Measurements from ENCODE around the gene MUC15.
"Not testable (repeated sequence)": the region's sequence is repeated elsewhere in the genome, so short reads cannot be mapped to it uniquely, and the experiment has no call there.

Gene MUC15, protein sequence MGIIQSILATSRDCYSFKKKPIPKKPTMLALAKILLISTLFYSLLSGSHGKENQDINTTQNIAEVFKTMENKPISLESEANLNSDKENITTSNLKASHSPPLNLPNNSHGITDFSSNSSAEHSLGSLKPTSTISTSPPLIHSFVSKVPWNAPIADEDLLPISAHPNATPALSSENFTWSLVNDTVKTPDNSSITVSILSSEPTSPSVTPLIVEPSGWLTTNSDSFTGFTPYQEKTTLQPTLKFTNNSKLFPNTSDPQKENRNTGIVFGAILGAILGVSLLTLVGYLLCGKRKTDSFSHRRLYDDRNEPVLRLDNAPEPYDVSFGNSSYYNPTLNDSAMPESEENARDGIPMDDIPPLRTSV

DNA sequence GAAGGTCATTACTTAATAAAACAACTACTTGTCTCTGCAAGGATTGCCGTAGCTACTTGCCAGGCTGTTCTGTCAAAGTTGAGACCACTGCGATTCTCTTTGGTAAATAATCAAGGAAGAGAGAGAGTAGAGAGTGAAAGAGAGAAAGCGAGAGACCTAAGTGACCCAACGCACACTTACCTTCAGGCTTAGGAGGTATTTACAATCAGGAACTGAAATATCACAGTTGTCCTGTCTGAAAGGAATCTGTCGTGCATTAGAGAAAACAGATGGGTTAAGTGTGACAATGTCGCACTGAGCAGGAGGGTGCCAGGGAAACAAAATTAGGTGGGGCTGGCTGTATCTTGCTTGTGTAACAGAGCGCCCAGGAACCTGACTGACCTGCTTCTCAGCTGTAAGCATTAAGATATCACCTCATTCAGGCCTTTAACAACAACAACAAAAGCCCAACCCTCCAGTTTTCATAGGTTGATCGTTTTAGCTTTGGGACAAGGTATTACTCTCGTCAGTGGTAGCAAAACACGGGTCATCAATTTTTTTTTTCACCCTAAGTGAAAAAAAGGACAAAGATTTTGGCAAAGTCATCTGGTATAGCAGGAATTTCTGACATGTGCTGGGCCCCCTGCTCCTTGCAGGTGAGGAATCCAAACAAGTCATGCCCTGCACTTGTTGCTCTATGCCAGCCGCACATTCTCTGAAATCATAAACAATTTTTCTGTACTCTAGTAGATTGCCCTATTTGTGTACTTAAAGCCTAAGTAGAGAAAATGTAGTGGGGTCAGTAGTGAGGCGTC lies at the start of gene MUC15:
TSS of gene MUC15 (minus strand) at position 403 of the 794 bp plus-strand sequence. CDS start 5,169 bp downstream, outside the sequence.
- DNase-seq = no peak

DNA sequence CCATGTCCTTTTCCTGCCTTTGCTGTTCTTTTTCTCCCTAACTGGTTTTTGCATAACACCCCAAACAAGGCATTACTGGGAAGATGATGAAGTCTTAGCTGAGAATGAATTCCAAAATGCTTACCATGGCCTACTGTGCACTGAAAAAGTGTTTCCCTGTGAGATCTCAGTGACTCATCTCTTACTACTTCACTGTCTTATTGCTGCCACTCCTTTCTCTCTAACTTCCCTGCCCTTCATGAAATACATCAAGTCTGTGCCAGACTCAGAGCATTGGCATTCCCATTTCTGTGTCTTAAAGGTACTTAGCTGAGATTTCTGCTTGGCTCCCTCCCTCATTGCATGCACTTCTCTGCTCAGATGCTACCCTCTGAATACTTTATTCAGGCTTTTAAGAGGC lies 49.1 kb upstream of the MUC15 start:
- no peak for DNase-seq

DNA sequence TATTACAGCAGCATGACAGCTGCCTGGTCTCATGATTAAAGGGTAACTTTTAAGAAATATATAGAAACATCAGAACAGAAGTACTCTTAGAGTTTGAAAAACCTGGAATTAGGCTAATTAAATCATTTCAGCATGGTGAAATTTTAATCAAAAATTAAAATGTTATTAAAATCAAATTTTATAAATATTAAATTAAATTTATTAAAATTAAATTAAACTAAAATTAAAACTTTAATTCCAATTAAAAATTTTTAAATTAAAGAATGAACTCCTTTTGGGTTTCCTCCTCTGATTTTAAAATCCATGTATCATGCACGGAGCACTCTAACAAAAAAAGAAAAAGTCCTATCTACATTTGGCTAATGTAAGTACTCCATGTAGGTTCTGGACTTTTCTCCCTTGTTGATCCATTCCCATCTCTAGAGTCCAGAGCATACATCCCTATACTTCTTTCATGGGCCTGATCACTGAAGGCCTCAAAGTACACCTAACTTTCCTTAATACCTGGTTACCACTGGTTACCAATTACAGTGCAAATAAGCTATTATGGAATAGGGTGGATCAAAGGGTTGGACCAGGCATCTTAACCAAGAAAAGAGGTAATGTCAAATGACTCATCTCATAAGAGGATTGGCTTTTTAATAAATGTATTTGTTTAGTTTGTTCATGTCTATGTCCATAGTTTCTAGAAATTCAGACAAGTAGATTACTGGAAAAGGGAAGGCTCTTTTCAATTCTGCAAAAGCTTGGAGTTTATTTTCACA lies 48.4 kb upstream of the MUC15 start:
- DNase-seq = no peak

DNA sequence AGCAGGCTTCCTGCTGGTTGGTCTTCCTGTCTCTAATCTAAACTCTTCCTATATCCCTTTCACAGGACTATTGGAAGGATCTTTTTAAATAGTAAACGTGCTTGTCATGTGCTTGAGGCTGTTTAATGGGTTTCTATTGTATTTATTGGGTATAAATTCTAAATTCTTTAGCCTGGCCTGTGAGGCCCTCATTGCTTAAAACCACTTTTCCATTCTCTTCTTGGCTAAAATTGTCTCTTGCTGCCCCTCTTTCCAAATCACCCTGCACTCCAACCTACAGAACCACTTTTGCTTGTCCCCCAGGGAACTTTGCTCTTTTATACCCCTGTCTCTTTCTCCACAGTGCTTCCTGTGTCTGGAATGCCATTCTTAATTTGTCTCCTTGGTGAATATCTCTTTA lies 46.4 kb upstream of the MUC15 start:
- no peak for DNase-seq

DNA sequence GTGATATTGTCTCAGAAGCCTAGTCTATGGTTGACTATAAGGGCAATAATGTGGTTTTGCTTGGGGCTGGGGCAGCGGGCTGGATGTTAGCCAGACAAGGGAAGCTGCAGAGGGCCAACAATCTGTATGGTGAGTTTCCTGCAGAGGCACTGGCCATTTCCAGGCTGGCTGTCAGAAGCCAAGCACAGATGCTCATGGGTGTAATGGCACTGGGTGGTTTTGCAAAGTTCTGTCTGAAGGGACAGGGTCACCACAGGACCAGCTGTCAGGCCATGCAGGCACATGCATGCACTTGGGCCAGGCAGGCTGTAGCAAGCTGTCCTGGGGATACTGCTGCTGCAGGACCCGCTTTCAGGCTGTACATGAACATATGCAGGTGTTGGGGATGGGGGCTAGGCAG lies 41.7 kb upstream of the MUC15 start:
- no peak for DNase-seq

DNA sequence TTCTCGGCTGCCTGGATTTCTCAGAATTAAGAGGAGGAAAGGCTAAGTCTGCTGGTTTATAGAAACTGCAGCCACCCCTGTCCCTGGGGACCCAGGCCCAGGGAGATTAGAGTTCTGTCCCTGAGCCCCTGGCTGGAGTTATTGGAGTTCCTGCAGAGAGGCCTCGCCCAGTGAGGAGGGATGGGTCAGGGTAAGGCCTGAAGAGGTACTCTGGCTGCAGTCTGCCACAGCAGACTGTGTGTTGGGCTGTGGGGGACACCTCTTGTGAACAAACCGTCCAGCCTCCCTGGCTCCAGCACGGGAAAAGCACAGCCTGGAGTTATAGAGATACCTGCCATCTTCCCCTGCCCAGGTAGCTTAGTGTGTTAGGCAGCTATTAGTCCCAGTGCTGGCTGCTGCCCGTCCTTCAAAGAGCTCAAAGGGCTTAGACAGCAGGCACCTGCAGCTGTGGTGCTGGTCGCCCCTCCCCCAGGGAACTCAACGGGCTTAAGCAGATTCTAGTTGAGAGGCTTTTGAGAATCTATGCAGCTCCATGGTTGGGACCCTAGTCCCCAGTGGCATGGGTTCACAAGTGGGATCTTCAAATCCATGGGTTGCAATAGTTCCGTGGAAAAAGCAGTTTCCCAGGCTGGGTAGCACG lies 36.6 kb upstream of the MUC15 start:
- DNase-seq = no peak

DNA sequence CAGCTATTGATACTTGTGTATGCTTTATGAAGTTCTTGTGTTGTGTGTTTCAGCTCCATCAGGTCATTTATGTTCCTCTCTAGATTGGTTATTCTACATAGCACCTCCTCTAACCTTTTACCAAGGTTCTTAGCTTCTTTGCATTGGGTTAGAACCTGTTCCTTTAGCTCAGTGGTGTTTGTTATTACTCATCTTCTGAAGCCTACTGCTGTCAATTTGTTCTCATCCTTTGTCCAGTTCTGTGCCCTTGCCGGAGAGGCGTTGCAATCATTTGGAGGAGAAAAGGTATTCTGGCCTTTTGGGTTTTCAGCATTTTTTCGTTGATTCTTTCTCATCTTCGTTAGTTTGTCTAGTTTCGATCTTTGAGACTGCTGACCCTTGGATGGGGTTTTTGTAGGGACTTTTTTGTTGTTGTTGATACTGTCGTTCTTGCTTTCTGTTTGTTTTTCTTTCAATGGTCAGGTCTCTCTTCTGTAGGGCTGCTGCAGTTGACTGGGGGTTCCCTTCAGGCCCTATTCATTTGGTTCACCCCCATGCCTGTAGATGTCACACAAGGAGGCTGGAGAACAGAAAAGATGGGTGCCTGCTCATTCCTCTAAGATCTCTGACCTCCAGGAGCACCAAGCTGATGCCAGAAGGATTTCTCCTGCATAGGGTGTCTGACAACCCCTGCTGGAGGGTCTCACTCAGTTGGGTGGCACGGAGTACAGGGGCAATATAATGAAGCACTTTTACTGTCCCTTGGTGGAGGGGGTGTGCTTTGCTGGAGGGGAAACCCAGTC lies 35.9 kb upstream of the MUC15 start:
- DNase-seq = no peak

DNA sequence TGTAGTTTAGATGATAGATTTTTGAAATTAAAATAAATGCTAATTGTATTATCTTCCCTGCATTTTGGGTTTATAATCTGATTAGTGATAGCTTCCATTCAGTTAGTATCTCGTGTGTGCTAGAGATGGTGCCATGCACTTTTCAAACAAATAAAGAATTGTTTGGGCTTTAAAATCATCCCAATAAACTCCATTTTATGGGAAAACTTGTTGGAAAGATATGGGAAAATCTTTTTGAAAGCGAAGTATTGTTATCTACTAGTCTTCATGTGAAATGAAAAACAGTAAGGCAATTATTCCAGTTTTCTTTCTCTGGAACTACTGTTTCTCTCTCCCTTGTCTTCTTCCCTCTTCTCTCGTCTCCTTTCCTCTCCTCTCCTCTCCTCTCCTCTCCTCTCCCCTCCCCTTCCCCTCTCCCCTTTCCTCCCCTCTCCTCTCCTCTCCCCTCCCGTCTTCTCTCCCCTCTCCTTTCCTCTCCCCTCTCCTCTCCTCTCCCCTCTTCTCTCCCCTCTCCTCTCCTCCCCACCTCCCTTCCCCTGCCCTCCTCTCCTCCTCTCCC lies 27.9 kb upstream of the MUC15 start:
- no peak for DNase-seq

DNA sequence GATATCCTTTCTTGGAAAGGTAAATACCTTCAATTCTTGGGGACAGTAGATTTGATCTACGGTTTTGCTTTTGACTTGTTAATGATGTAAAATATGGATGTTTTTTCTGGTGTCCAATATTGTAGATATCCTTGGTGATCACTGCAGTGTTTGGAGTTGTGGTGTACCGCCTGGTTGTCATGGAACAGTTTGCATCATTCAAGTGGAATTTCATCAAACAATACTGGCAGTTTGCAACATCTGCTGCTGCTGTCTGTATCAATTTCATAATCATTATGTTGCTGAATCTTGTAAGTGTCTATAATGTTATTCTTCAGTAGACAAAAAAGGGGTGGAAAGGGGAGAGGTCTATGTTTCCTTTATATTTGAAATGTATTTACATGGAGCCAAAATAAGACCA lies 27.4 kb upstream of the MUC15 start:
- DNase-seq = no peak

DNA sequence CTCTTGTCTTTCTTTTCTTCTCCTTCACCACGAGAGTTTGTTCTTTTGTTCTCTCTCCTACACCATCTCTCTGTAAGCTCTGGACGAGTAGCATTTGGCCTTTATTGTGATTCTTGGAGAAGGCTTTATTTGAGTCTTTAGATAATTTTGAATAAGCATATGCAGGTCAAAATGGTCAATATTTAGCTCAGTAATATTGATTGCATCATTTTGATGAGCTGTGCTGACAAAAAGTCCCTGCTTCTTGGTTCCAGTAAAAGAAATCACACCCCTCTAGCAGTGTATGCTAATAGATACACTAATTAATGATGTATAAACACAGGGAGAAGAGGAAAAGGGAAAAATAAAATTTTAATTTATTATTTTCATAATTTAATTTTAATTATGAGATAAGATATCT lies 25.8 kb upstream of the MUC15 start:
- no peak for DNase-seq

DNA sequence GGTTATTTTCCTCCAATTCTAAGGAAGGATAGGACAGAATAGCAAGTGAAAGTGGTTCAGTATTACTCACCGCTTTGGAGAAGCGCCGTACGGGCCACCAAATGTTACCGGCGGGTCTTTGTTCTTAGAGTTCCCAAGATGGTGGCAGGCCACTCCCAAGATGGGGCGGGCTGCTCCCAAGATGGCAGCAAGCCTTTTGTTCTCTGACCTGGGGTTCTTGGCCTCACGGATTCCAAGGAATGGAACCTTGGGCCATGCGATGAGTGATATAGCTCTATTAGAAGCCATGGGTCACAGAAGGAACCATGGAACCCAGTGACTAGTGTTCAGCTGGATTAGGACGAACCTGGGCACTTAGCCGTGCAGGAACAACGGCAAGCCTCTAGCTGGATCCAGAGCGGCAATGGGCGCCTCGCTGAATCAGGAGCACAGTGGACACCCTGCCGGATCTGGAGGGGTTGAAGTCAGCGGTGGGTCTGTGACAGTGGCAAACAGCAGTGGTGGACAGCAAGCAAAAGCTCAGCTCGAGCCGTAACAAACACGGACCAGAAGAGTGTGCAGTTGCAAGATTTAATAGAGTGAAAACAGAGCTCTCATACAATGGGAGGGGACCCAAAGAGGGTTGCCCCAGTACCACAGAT lies 25.1 kb upstream of the MUC15 start:
- not testable (repeated sequence) for DNase-seq

DNA sequence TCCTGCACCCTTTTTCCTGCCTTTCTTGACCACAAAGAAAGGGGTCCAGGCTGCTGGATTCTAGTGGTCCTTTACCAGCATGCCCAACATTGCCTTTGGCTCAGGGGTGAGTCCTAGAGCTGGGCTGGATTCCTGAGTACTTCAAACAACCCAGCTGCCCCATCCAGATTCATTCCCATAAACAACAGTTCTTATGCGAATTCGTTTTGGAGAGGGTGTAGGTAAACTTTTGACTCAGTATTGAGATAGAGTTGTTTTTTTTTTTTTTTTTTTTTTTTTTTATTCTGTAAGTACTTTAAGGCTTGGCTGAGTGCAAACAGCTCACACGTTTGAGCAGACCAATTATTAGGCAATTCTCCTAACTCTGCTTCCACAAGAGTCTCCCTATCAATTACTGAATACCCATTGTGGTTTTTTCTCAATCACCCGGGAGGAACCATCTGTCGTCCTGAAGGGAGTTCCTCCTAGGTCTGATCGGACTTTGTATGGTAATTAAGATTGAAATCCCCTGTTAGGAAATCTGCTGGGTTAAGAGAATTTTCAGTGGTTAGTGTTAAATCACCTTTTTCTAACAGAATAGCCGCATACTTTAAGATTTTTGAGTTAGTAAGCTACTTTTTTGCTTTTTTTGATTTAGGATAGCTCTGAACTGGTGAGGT lies 23.3 kb upstream of the MUC15 start:
- not testable (repeated sequence) for DNase-seq

DNA sequence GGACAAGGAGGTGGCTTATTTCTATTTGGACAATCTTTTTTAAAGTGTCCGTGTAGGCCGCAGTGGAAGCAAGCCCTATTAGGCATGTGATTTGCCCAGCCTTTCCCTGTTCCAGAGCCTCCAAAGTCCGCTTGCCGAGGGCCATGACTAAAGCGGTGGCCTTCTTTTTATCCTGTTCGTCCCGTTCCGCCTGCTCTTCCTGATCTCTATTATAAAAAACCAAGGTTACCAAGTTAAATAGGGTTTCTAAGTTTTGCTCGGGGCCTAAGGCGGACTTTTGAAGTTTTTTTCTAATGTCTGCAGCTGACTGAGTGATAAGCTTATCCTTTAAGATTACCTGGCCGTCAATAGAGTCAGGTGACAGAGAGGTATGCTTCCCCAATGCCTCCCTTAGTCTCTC lies 21.6 kb upstream of the MUC15 start:
- DNase-seq = no peak

DNA sequence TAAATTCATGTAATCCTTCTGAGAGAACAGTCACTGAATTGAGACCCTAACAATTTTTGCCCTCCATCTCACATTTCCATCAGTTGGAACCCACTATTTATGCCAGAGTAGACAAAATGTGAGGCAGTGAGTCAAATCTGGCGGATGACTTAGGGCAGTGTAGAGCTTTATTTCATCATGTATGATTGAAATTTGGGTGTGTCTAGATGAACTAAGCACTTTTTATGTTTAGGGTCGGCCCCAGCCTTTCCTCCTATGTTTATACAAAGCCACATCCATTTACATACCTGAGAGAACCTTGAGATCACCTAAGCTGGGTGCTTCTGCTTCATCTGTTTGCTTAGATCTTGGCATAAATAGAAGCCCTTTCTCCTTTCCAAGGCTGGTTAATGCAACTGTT lies 15.0 kb upstream of the MUC15 start:
- DNase-seq = no peak

DNA sequence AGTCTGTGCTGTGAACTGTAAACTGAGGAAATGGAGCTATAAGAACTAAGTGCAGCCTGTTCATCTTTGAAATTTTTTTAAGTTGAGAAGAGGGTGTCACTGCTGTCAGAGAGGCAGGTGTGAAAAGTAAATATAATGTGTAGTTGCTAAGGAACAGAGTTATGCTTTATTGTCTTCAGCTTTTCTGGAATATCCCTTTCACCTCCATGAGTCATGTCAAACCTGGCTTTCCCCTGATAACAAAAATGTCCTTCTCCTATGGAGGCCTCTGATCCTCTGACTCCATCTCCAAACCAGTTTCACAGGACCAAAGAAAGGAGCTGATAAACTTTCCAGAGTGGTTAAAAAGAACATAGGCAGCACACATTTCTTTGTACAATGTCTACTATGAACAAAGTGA lies 12.8 kb upstream of the MUC15 start:
- no peak for DNase-seq

DNA sequence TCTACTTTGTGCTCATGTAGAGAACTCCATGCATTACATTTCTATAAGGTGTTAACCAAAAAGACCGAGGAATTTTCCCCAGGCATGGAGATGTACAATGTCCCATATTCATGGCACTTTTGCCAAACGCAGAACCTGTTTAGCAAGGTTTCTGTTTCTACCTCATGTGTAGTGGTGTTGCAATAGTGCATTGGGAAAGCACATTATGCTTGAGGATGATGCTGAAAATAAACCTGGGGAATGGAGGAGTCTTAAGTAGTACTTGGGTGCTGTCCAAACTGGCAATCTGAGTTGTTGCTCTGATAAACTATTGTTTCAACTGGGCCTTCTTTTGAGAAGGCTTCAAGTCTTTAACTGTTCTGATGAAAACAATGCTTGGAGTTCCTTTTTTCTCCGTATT lies 11.5 kb upstream of the MUC15 start:
- no peak for DNase-seq

DNA sequence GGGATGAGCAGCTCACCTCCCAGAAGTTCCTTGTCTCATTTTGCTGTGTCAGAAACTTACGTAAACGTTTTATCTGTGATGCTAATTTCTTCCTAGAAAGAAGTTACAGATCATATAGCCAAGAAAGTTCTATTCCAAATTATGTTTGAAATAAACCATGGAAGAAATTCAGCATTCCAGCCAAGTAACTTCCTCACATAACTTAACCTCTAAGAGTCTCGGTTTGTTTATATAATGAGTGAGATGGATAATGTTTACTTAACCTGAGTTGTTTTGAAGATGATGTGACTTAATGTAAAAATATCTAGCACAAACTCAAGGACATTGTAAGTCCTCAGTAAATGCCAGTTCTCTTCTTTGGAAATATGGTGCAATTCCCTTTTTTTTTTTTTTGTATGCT lies 8.9 kb upstream of the MUC15 start:
- no peak for DNase-seq

DNA sequence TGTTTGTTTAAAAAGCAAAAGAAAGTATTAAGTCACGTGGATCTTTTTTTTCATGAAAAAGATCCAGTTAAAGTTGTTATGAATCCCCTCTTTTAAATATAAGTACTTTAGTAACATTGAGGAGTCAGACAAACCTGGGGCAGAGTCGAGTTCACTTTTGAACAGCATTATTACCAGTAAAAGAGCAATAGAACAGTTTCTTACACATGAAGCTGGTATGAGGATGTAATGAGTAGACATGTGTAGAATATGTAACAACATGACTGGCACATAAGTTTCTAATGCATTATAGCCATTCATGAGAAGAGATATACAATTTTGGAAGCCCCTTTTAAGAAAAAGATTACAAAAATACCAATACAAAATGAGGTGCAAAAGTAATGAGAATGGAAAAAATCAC lies 7.6 kb upstream of the MUC15 start:
- DNase-seq = no peak

DNA sequence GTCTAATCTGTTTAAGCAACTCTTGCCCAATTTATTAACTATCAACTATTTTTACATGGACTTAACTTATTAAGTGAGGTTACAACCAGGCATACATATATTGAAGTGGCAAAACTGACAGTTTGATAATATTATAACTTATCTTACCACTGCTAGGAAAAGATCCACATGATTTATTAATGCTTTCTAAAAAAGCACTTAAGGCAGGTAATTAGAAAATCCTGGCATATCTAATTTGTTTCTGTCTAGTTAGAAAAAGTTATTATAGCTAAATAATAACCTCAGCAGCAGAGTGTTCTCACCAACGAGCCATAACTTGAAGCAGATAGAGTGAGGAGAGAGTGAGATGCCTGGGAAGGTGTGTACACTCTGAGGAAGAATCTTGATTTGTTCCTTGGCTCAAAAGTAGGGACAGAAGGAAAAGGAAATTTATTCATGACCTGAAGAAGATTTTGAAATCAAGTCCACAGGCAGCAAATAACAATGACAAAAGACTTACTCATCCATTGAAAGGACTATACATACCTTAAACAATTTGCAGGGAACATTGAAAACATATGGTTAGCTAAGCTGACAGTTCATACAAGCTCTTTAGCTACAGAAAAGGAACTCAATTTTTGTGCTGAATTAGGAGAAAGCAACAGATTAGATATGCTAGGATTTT lies 7.1 kb upstream of the MUC15 start:
- no peak for DNase-seq

DNA sequence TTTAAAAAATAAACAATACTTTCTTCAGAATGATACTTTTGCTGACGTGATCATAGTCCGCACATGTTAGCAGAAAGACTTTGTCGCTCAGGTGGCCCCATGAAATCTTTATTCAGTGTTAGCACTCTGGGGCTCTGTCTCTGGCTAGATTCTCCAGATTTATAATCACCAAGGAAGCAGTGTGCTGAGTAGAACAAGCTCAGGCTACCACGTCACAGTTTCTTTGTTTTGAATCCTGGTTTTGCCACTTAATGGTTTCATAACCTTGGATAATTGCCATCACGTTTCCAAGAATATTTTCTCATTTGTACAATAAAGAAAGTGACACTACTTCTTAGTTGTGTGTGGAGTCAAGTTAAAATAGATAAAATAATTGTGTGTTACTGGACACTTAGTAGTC lies 3.9 kb upstream of the MUC15 start:
- no peak for DNase-seq

All from activated CD8-positive, alpha-beta memory T cell treated with anti-CD3 and anti-CD28 coated beads, Interleukin-2, amount 50 U/mL, for 48 hours (primary cell).